PC-3 (cell line): ENCODE measurements around the gene NDFIP2.

ENCODE experiments used
- CTCF ChIP-seq: fragments of 300-600 bp; sonication (generic); conservative IDR thresholded peaks from 2 replicates; pipeline ENCODE4 v1.5.1; 2017; ENCODE audit warnings: antibody characterized with exemption, low read depth, mild to moderate bottlenecking, low read length
- EZH2phosphoT487 ChIP-seq: fragments of 300-600 bp; sonication (generic); IDR thresholded peaks from 2 replicates; pipeline ENCODE4 v1.6.1; 2018; ENCODE audit warnings: mild to moderate bottlenecking, antibody characterized with exemption, low read length, borderline replicate concordance

- no peak for TF ChIP-seq CTCF
- no peak for TF ChIP-seq EZH2phosphoT487
Observed at GRCh38 chr13:79483086-79483706, 2.2 kb downstream of the NDFIP2 start.
